Endothelial cell of umbilical vein (primary cell): Measurements from ENCODE around the gene ZFYVE21.

Source experiments
- CTCF ChIP-seq, 2 donors: IDR thresholded peaks; 1 replicate in 1 of 2; 2 replicates in 1 of 2; pipeline ENCODE4 v1.5.1; 2011; ENCODE audit warnings: low read length in 2 of 2, mild to moderate bottlenecking in 2 of 2, moderate library complexity in 2 of 2, control low read depth in 1 of 2, inconsistent platforms in 1 of 2, low read depth in 1 of 2; ENCODE audit not compliant: insufficient read depth in 1 of 2; ENCODE audit errors: extremely low read depth in 1 of 2
- POLR2A ChIP-seq: IDR thresholded peaks from 2 replicates; pipeline ENCODE4 v1.6.1; 2012; ENCODE audit warnings: low read depth, mild to moderate bottlenecking, control low read depth, low read length
- POLR2AphosphoS5 ChIP-seq: IDR thresholded peaks from 2 replicates; pipeline ENCODE4 v1.6.1; 2012; ENCODE audit warnings: low read depth, mild to moderate bottlenecking, control low read depth, low read length, moderate library complexity; ENCODE audit not compliant: insufficient read depth

DNA sequence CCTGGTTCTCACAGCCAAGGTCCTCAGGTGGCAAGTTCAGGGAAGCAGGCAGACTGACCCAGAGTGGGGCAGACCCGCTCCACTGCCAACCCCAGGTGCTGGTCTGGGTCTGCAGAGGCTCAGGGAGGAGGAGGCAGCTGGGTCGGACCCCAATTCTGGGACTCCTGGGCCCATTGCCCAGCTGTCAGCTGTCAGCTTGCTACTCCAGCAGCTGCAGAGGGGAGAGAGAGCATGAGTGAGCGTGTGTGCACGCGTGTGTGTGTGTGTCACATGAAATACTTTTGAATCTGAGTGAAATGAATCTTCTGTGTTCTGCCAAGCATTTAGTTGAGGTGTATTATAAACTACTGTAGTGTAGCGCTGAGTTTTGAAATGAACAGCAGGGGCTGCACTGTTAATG is 31.1 kb upstream of the ZFYVE21 start:
- TF ChIP-seq CTCF (IDR thresholded peaks at IDR 0.05; ENCODE audit: extremely low read depth in 1 of 2, insufficient read depth in 1 of 2, low read depth in 1 of 2, low read length in 2 of 2): no peak
- no peak for TF ChIP-seq POLR2A
- TF ChIP-seq POLR2AphosphoS5: no peak
